WTC11 (cell line): ENCODE results near the gene TTC39C.

Experiments used
- IRF2 ChIP-seq: sonication (generic); formaldehyde crosslinking; IDR thresholded peaks from 2 replicates; pipeline ENCODE4 v1.8.0; 2022; ENCODE audit warnings: low read depth, missing genetic modification reagents, borderline replicate concordance
- JUN ChIP-seq: sonication (generic); formaldehyde crosslinking; IDR thresholded peaks from 2 replicates; pipeline ENCODE4 v1.8.0; 2023; ENCODE audit warnings: mild to moderate bottlenecking, missing genetic modification reagents
- MAX ChIP-seq: sonication (generic); formaldehyde crosslinking; IDR thresholded peaks from 2 replicates; pipeline ENCODE4 v1.8.0; 2022; ENCODE audit warnings: mild to moderate bottlenecking, missing genetic modification reagents
- NR2C2 ChIP-seq: sonication (generic); formaldehyde crosslinking; IDR thresholded peaks from 2 replicates; pipeline ENCODE4 v1.8.0; 2022; ENCODE audit warnings: mild to moderate bottlenecking, missing genetic modification reagents
- TF ChIP-seq, protein P1 (sequence below): sonication (generic); formaldehyde crosslinking; IDR thresholded peaks from 2 replicates; pipeline ENCODE4 v1.8.1; 2023; ENCODE audit warnings: mild to moderate bottlenecking, moderate library complexity, missing genetic modification reagents
- TF ChIP-seq, protein P2 (sequence below): sonication (generic); formaldehyde crosslinking; IDR thresholded peaks from 2 replicates; pipeline ENCODE4 v1.8.1; 2023; ENCODE audit warnings: mild to moderate bottlenecking, missing genetic modification reagents, borderline replicate concordance
- TF ChIP-seq, protein P3 (sequence below): fragments of 200-600 bp; IDR thresholded peaks from 2 replicates; pipeline ENCODE4 v1.8.0; 2022; ENCODE audit warnings: antibody characterized with exemption

GRCh38 chr18:24112874-24113615 lies 98.5 kb downstream of the TTC39C start:
- no peak for TF ChIP-seq NR2C2 (CRISPR knock-in tag)
- TF ChIP-seq, protein P1, sequence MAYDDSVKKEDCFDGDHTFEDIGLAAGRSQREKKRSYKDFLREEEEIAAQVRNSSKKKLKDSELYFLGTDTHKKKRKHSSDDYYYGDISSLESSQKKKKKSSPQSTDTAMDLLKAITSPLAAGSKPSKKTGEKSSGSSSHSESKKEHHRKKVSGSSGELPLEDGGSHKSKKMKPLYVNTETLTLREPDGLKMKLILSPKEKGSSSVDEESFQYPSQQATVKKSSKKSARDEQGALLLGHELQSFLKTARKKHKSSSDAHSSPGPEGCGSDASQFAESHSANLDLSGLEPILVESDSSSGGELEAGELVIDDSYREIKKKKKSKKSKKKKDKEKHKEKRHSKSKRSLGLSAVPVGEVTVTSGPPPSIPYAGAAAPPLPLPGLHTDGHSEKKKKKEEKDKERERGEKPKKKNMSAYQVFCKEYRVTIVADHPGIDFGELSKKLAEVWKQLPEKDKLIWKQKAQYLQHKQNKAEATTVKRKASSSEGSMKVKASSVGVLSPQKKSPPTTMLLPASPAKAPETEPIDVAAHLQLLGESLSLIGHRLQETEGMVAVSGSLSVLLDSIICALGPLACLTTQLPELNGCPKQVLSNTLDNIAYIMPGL (CRISPR knock-in tag): no peak
- no peak for TF ChIP-seq MAX (CRISPR knock-in tag)
- TF ChIP-seq, protein P2, sequence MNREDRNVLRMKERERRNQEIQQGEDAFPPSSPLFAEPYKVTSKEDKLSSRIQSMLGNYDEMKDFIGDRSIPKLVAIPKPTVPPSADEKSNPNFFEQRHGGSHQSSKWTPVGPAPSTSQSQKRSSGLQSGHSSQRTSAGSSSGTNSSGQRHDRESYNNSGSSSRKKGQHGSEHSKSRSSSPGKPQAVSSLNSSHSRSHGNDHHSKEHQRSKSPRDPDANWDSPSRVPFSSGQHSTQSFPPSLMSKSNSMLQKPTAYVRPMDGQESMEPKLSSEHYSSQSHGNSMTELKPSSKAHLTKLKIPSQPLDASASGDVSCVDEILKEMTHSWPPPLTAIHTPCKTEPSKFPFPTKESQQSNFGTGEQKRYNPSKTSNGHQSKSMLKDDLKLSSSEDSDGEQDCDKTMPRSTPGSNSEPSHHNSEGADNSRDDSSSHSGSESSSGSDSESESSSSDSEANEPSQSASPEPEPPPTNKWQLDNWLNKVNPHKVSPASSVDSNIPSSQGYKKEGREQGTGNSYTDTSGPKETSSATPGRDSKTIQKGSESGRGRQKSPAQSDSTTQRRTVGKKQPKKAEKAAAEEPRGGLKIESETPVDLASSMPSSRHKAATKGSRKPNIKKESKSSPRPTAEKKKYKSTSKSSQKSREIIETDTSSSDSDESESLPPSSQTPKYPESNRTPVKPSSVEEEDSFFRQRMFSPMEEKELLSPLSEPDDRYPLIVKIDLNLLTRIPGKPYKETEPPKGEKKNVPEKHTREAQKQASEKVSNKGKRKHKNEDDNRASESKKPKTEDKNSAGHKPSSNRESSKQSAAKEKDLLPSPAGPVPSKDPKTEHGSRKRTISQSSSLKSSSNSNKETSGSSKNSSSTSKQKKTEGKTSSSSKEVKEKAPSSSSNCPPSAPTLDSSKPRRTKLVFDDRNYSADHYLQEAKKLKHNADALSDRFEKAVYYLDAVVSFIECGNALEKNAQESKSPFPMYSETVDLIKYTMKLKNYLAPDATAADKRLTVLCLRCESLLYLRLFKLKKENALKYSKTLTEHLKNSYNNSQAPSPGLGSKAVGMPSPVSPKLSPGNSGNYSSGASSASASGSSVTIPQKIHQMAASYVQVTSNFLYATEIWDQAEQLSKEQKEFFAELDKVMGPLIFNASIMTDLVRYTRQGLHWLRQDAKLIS (CRISPR knock-in tag): no peak
- TF ChIP-seq, protein P3, sequence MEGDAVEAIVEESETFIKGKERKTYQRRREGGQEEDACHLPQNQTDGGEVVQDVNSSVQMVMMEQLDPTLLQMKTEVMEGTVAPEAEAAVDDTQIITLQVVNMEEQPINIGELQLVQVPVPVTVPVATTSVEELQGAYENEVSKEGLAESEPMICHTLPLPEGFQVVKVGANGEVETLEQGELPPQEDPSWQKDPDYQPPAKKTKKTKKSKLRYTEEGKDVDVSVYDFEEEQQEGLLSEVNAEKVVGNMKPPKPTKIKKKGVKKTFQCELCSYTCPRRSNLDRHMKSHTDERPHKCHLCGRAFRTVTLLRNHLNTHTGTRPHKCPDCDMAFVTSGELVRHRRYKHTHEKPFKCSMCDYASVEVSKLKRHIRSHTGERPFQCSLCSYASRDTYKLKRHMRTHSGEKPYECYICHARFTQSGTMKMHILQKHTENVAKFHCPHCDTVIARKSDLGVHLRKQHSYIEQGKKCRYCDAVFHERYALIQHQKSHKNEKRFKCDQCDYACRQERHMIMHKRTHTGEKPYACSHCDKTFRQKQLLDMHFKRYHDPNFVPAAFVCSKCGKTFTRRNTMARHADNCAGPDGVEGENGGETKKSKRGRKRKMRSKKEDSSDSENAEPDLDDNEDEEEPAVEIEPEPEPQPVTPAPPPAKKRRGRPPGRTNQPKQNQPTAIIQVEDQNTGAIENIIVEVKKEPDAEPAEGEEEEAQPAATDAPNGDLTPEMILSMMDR: no peak
- TF ChIP-seq IRF2: no peak
- no peak for TF ChIP-seq JUN (CRISPR knock-in tag)
